Muscle layer of colon (tissue), 2 donors: ENCODE measurements around the gene DEFB113.

Experiments used
- H3K27ac ChIP-seq: one replicate; pipeline ENCODE4 v1.7.0; 2013; ENCODE audit warnings: low read depth, mild to moderate bottlenecking, low read length, moderate library complexity
- H3K27me3 ChIP-seq, 2 donors: one replicate each; pipeline ENCODE4 v1.7.0; 2013; ENCODE audit warnings: low read length in 2 of 2, mild to moderate bottlenecking in 2 of 2; ENCODE audit not compliant: insufficient read depth in 2 of 2, control insufficient read depth in 1 of 2
- H3K36me3 ChIP-seq: one replicate; pipeline ENCODE4 v1.7.0; 2013; ENCODE audit warnings: mild to moderate bottlenecking, low read length; ENCODE audit not compliant: insufficient read depth
- H3K4me1 ChIP-seq: one replicate; pipeline ENCODE4 v1.7.0; 2013; ENCODE audit warnings: mild to moderate bottlenecking, low read length; ENCODE audit not compliant: insufficient read depth
- H3K4me3 ChIP-seq, 2 donors: one replicate each; pipeline ENCODE4 v1.7.0; 2013; ENCODE audit warnings: low read length in 2 of 2, low read depth in 1 of 2, mild to moderate bottlenecking in 1 of 2, moderate library complexity in 1 of 2
- H3K9ac ChIP-seq: one replicate; pipeline ENCODE4 v1.7.0; 2013; ENCODE audit warnings: low read length
- H3K9me3 ChIP-seq: one replicate; pipeline ENCODE4 v1.7.0; 2013; ENCODE audit warnings: mild to moderate bottlenecking, low read length
- donor health status: abdominal sarcoma.
- donor health status: Adenocarcinoma of cecum.

DEFB113 gene

GRCh38 chr6:49935387-49935786, 34.0 kb downstream of the DEFB113 start:
- Histone ChIP-seq H3K27ac (no peak overlapping the region), H3K9ac (no peak overlapping the region), H3K4me3 (no peak overlapping the region), H3K4me1 (no peaks in the 10 kb centered on the region), H3K27me3 (no peaks in the 10 kb centered on the region), H3K36me3 (no peaks in the 10 kb centered on the region), H3K9me3 (no peaks in the 10 kb centered on the region)

- H3K9ac ChIP-seq, result no peak overlapping the region
Observed at GRCh38 chr6:49934770-49935169, 34.7 kb downstream of the DEFB113 start.

GRCh38 chr6:49933526-49933925, 35.9 kb downstream of the DEFB113 start:
- Histone ChIP-seq H3K27me3 (no peaks in the 10 kb centered on the region), H3K36me3 (no peaks in the 10 kb centered on the region), H3K4me1 (no peaks in the 10 kb centered on the region), H3K27ac (no peak overlapping the region), H3K9me3 (no peaks in the 10 kb centered on the region), H3K4me3 (no peak overlapping the region), H3K9ac (no peak overlapping the region)

More at GRCh38 chr6:49934770-49935169, 34.7 kb downstream of the DEFB113 start:
- H3K27me3 ChIP-seq, result no peaks in the 10 kb centered on the region
- no peak overlapping the region for H3K4me3 ChIP-seq
- no peaks in the 10 kb centered on the region for H3K4me1 ChIP-seq
- no peak overlapping the region for H3K27ac ChIP-seq
- no peaks in the 10 kb centered on the region for H3K9me3 ChIP-seq
- H3K36me3 ChIP-seq, result no peaks in the 10 kb centered on the region

- Histone ChIP-seq H3K36me3 (no peaks in the 10 kb centered on the region), H3K27ac (no peak overlapping the region), H3K9ac (no peak overlapping the region), H3K9me3 (no peaks in the 10 kb centered on the region), H3K4me3 (no peak overlapping the region), H3K4me1 (no peaks in the 10 kb centered on the region), H3K27me3 (no peaks in the 10 kb centered on the region)
Observed at GRCh38 chr6:49929340-49929739, 40.1 kb downstream of the DEFB113 start.

GRCh38 chr6:49923826-49924225, 45.6 kb downstream of the DEFB113 start:
- H3K27ac ChIP-seq, result no peak overlapping the region
- H3K36me3 ChIP-seq, result no peaks in the 10 kb centered on the region
- no peak overlapping the region for H3K4me3 ChIP-seq
- H3K27me3 ChIP-seq, result no peaks in the 10 kb centered on the region
- H3K9me3 ChIP-seq, result no peaks in the 10 kb centered on the region
- H3K4me1 ChIP-seq, result no peaks in the 10 kb centered on the region
- no peak overlapping the region for H3K9ac ChIP-seq

- Histone ChIP-seq H3K27me3 (no peaks in the 10 kb centered on the region), H3K9ac (no peak overlapping the region), H3K4me3 (no peak overlapping the region), H3K27ac (no peak overlapping the region), H3K36me3 (no peaks in the 10 kb centered on the region), H3K9me3 (no peaks in the 10 kb centered on the region), H3K4me1 (no peaks in the 10 kb centered on the region)
Observed at GRCh38 chr6:49919935-49920644, 49.3 kb downstream of the DEFB113 start.

GRCh38 chr6:49919261-49919660, 50.2 kb downstream of the DEFB113 start:
- no peak overlapping the region for H3K4me3 ChIP-seq
- H3K27me3 ChIP-seq, result no peaks in the 10 kb centered on the region
- no peaks in the 10 kb centered on the region for H3K9me3 ChIP-seq
- H3K9ac ChIP-seq, result no peak overlapping the region
- H3K36me3 ChIP-seq, result no peaks in the 10 kb centered on the region
- H3K4me1 ChIP-seq, result peaks cover 6% of the 10 kb centered on the region
- H3K27ac ChIP-seq, result no peak overlapping the region

- Histone ChIP-seq H3K4me3 (no peak overlapping the region), H3K27me3 (no peaks in the 10 kb centered on the region), H3K4me1 (peaks cover 10% of the 10 kb centered on the region), H3K9ac (no peak overlapping the region), H3K9me3 (no peaks in the 10 kb centered on the region), H3K36me3 (no peaks in the 10 kb centered on the region), H3K27ac (no peak overlapping the region)
Observed at GRCh38 chr6:49918787-49919186, 50.6 kb downstream of the DEFB113 start.
